Measurements from ENCODE around the gene FAM241B.

Gene FAM241B

GRCh38 chr10:69649786-69650550 lies 19.9 kb downstream of the FAM241B start:
- DNase-seq, result no peak

- DNase-seq, result no peak
Measured at GRCh38 chr10:69650589-69651261, 20.7 kb downstream of the FAM241B start.

- DNase-seq, result no peak
Measured at GRCh38 chr10:69651362-69651761, 21.3 kb downstream of the FAM241B start.

GRCh38 chr10:69652111-69652856 lies 22.2 kb downstream of the FAM241B start:
- no peak for DNase-seq

GRCh38 chr10:69652857-69653199 lies 22.8 kb downstream of the FAM241B start:
- DNase-seq, result no peak

- DNase-seq, result no peak
Measured at GRCh38 chr10:69653561-69653960, 23.5 kb downstream of the FAM241B start.

- no peak for DNase-seq
Measured at GRCh38 chr10:69655124-69655867, 25.2 kb downstream of the FAM241B start.

GRCh38 chr10:69655868-69656555 lies 26.0 kb downstream of the FAM241B start:
- DNase-seq, result no peak

- DNase-seq, result no peak
Measured at GRCh38 chr10:69656742-69657269, 26.8 kb downstream of the FAM241B start.

- DNase-seq, result no peak
Measured at GRCh38 chr10:69657430-69657829, 27.4 kb downstream of the FAM241B start.

GRCh38 chr10:69657866-69658265 lies 27.8 kb downstream of the FAM241B start:
- DNase-seq, result no peak

GRCh38 chr10:69659241-69660038 lies 29.4 kb downstream of the FAM241B start:
- no peak for DNase-seq

- no peak for DNase-seq
Measured at GRCh38 chr10:69660296-69660695, 30.2 kb downstream of the FAM241B start.

GRCh38 chr10:69661414-69662172 lies 31.5 kb downstream of the FAM241B start:
- no peak for DNase-seq

GRCh38 chr10:69662173-69662877 lies 32.3 kb downstream of the FAM241B start:
- no peak for DNase-seq

GRCh38 chr10:69662901-69663300 lies 32.9 kb downstream of the FAM241B start:
- no peak for DNase-seq

- no peak for DNase-seq
Measured at GRCh38 chr10:69663369-69663947, 33.4 kb downstream of the FAM241B start.

GRCh38 chr10:69665474-69666320 lies 35.6 kb downstream of the FAM241B start:
- DNase-seq, result no peak

GRCh38 chr10:69666756-69667155 lies 36.7 kb downstream of the FAM241B start:
- DNase-seq, result no peak

Measured in stimulated activated CD4-positive, alpha-beta T cell treated with anti-CD3 and anti-CD28 coated beads, Interleukin-12 subunit alpha, Interleukin-12 subunit beta, amount 100 ng/mL, for 4 hours (primary cell).